HL-60 (cell line): ENCODE results near the gene TTLL1.

ENCODE experiments used
- DNase-seq, 2 experiments: peaks; one replicate each; pipeline ENCODE4 v3.0.0-alpha.2; 2010 to 2020; ENCODE audit warnings: low read depth in 1 of 2, low spot score in 1 of 2
- H3K27ac ChIP-seq: fragments of 250-450 bp; sonication (Bioruptor Pico); replicated peaks from 2 replicates; pipeline ENCODE4 v1.5.1; 2020; ENCODE audit warnings: mild to moderate bottlenecking, moderate library complexity
- H3K27me3 ChIP-seq: fragments of 250-450 bp; sonication (Bioruptor Pico); 2 replicates; pipeline ENCODE4 v1.5.1; 2021; ENCODE audit warnings: mild to moderate bottlenecking, moderate library complexity; ENCODE audit not compliant: insufficient read depth, poor library complexity, severe bottlenecking
- H3K4me3 ChIP-seq: replicated peaks from 2 replicates; pipeline ENCODE4 v1.5.1; 2011; ENCODE audit warnings: mild to moderate bottlenecking, control low read depth, low read length; ENCODE audit not compliant: insufficient read depth
- CTCF ChIP-seq: IDR thresholded peaks from one replicate; pipeline ENCODE4 v1.5.1; 2011; ENCODE audit warnings: low read length, control low read depth, inconsistent platforms; ENCODE audit not compliant: insufficient read depth
- GABPA ChIP-seq: IDR thresholded peaks from 2 replicates; pipeline ENCODE4 v1.6.1; 2012; ENCODE audit warnings: low read depth
- POLR2AphosphoS5 ChIP-seq: IDR thresholded peaks from 2 replicates; pipeline ENCODE4 v1.6.1; 2012; ENCODE audit warnings: low read depth
- REST ChIP-seq: IDR thresholded peaks from 2 replicates; pipeline ENCODE4 v1.6.1; 2012; ENCODE audit warnings: low read depth; ENCODE audit not compliant: insufficient replicate concordance
- SPI1 ChIP-seq: IDR thresholded peaks from 2 replicates; pipeline ENCODE4 v1.6.1; 2012; ENCODE audit warnings: low read depth, mild to moderate bottlenecking, borderline replicate concordance

TTLL1 gene

GRCh38 chr22:43005106-43005505, 84.1 kb downstream of the TTLL1 start:
- no peak for DNase-seq
- Histone ChIP-seq H3K27ac (peak overlapping the region; percentile 94), H3K4me3 (no peak overlapping the region), H3K27me3 (no peaks in the 10 kb centered on the region)
- TF ChIP-seq CTCF (no peak), REST (no peak)

- DNase-seq = peak; percentile 94 to 97
- Histone ChIP-seq H3K27ac (peak overlapping the region; percentile 94), H3K4me3 (no peak overlapping the region), H3K27me3 (no peaks in the 10 kb centered on the region)
- TF ChIP-seq POLR2AphosphoS5 (peak; percentile 82), REST (no peak)
These were observed 84.7 kb downstream of the TTLL1 start for GRCh38 chr22:43004362-43005035.

GRCh38 chr22:43002202-43002586, 87.0 kb downstream of the TTLL1 start:
- Histone ChIP-seq H3K27me3 (no peaks in the 10 kb centered on the region), H3K4me3 (no peak overlapping the region), H3K27ac (peak overlapping the region; percentile 94)
- TF ChIP-seq POLR2AphosphoS5 (no peak), REST (no peak), GABPA (no peak), SPI1 (no peak), CTCF (no peak)
- DNase-seq = no peak
